ENCODE measurements around the gene LRRC40.

The LRRC40 gene

GRCh38 chr1:70101774-70102173, 103.6 kb downstream of the LRRC40 start:
- no peak for TF ChIP-seq CTCF (IDR thresholded peaks at IDR 0.05; ENCODE audit: low read depth, low read length, missing control alignments)
- DNase-seq (ENCODE audit: extremely low read depth, low read depth) = no peak
- H3K4me3 ChIP-seq (replicated peaks; ENCODE audit: low read depth, low read length) = no peak overlapping the region

GRCh38 chr1:70101231-70101630, 104.1 kb downstream of the LRRC40 start:
- H3K4me3 ChIP-seq (replicated peaks; ENCODE audit: low read depth, low read length) = no peak overlapping the region
- no peak for TF ChIP-seq CTCF (IDR thresholded peaks at IDR 0.05; ENCODE audit: low read depth, low read length, missing control alignments)
- no peak for DNase-seq (ENCODE audit: extremely low read depth, low read depth)
